Kidney capillary endothelial cell (primary cell): ENCODE data around the gene ADRA2A.

Experiments
- DNase-seq: peaks from one replicate; pipeline ENCODE4 v3.0.0-alpha.2; 2018; ENCODE audit warnings: low spot score

The ADRA2A gene

DNA sequence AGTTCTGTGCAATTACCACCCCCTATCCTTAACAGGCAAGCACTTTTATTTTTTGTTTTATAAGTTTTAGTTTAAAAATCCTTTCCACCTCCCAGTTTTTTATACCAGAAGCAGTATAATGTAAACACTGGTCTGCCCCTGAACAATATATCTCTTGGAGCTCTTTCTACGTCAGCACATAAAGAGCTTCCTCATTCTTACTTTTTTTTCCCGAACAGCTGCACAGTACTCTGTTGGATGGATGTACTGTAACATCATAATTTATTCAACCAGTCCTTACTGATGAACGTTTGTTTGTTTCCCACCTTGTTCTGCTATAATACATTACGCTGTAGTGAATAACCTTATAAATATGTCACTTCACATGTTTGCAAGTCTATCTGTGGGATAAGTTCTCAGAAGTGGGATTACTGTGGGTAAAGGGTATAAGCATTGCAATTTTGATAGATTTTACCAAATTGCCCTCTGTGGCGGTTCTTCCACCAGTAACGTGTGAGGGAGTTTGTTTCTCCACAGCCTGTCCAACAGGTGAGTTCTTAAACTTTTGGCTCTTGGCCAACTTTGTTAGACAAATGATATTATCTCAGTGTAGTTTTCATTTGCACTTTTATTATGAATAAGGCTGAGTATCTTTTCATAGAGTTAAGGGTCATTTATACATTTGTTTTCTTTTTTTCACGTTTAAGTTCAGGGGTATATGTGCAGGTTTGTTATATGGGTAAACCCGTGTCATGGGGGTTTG lies 32.8 kb downstream of the ADRA2A start:
- DNase-seq = no peak

DNA sequence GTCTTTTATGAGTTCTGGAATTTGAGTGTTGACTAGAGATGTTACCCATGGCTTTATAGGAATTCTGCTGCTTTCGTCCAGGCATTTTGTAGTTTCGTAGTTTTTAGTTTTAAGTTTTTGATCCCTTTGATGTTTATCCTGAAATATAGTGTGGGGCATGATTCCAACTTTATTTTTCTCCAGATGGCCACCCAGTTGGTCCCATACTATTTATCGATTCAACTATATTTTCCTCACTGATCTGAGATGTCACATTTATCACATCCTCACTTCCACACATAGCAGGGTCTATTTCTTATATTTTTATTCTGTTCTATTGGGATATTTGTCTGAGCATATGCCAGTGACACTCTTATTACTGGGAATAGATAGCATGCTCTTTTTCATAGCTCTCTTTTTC lies 33.9 kb downstream of the ADRA2A start:
- no peak for DNase-seq

GRCh38 chr10:111112333-111112732 lies 35.5 kb downstream of the ADRA2A start:
- no peak for DNase-seq

DNA sequence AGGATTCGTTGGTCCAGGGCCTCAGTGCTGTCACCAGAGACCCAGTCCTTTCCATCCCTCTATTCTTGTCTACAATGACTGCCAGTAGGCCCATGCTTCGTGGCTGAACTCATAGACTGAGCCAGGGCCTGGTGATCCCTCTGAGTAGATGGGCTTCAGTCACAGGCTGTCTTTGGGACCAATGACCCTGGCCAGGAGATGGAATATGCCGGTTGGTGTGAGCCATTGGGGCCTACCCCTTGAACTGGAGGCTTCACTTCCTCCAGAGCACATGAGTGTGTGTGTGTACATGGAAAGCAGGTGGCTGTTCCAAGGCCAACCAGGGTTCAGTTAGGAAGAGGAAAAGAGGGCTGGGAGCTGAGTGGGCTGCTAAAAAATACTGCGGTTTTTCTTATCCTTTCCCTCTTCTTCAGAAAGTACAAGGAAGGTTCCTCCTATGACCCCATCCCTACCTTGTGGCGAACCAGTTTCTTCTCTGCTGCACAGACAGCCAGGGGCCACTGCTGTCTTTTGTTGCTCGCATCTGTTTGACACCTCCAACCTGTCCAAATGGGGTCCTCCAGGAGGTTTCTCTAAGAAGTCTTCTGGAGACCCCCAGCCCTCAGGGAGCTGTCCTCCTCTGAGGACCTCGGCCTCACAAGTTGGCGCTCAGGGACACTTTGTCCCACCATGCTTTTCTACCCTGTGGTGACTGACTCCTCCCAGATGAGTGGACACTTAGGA lies 36.6 kb downstream of the ADRA2A start:
- DNase-seq = no peak

DNA sequence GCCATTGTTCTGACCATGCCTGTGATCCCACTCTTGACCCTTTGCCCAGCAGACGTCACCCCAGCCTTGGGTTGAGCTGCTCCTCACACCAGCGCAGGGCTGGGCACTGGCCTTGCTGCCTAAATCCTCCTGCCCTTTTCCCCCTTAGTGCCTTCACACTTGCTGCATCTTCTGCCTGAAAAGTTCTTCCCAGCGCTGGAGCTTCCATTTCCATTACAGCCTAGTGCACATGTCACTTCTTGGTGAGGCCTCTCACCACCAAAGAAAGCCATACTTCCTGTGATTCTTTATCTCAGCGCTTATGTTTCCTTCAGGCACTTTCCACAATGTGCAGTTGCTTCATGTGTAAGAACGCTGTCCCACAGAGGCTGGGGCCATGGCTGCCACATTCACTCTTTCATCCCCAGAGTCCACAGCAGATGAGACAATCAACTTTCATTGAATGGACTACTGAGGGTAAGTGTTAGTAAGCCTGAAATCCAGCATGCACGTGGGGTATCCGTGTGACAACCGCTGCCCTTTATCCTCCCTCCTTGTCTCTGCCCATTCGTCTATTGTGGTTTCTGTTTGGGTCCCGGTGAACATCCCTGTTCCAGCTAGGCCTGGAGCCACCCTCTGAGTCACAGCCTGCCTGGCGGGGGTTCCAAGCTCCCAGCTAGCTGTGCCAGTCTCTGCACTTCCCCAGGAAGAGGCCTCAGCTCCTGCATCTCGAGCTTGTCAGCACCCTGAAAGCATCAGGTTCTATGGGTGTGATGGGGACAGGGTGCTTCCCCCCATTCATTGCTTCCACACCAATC lies 37.3 kb downstream of the ADRA2A start:
- no peak for DNase-seq

- DNase-seq = no peak
Measured at GRCh38 chr10:111114758-111115500, 38.1 kb downstream of the ADRA2A start.

GRCh38 chr10:111116211-111116610 lies 39.4 kb downstream of the ADRA2A start:
- DNase-seq = no peak

- DNase-seq = no peak
Measured at GRCh38 chr10:111116762-111117445, 40.1 kb downstream of the ADRA2A start.

GRCh38 chr10:111117528-111118277 lies 40.9 kb downstream of the ADRA2A start:
- no peak for DNase-seq

GRCh38 chr10:111118758-111119157 lies 41.9 kb downstream of the ADRA2A start:
- no peak for DNase-seq

DNA sequence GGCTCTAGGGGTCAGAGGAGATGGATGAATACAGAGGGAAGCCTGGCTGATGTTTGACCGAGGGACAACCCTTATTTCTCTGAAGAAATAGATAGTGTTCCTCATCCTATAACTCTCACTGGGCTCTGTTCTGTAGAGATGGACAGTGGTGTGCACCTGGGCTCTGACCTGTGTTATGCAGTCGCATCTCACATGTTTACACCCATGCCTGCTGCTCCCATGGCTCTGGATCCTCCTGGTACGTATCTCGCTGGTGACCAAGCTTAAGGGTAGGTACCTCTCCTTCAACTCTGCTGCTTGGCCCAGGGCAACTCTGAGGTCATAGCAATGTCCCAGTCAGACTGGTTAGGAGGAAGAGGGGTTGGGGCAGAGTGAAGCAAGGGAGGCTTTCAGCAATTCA lies 42.8 kb downstream of the ADRA2A start:
- DNase-seq = no peak

- DNase-seq = no peak
Measured at GRCh38 chr10:111122127-111122526, 45.3 kb downstream of the ADRA2A start.

DNA sequence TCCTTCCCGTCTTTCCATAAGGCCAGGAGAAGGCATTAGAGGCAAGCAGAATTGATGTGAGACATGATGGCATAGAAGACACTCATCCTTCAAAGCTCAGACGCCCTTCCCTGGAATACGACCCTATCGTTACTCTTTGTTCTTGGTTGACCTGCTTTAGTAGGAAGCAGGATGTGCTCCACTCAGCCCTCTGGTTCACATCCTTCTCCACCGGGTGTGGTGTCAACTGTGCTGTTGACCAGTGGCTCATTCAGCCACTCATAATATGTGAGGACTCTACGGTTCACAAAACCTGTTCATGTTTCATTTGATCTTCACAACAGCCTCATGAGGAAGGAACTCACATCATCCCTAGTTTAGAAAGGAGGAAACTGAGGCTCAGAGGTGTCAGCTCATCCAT lies 47.1 kb downstream of the ADRA2A start:
- no peak for DNase-seq

GRCh38 chr10:111125102-111125501 lies 48.3 kb downstream of the ADRA2A start:
- no peak for DNase-seq

DNA sequence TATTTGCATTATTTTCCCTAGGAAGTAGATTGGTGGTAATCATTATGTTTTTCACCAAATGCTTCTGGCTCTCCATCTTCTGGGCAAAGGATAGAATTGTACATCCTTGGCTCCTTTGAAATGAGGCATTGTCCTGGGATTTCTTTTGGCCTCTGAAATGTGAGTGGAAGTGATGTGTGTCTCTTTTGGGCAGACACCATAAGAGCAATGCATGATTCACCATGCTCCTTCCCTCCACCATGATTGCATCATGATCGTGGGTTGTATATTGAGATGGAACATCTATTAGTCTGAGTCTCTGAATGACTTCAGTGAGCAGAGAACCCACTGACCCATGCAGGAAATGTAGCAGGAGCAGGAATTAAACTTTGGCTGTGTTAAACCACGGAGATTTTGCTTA lies 49.2 kb downstream of the ADRA2A start:
- DNase-seq = no peak

DNA sequence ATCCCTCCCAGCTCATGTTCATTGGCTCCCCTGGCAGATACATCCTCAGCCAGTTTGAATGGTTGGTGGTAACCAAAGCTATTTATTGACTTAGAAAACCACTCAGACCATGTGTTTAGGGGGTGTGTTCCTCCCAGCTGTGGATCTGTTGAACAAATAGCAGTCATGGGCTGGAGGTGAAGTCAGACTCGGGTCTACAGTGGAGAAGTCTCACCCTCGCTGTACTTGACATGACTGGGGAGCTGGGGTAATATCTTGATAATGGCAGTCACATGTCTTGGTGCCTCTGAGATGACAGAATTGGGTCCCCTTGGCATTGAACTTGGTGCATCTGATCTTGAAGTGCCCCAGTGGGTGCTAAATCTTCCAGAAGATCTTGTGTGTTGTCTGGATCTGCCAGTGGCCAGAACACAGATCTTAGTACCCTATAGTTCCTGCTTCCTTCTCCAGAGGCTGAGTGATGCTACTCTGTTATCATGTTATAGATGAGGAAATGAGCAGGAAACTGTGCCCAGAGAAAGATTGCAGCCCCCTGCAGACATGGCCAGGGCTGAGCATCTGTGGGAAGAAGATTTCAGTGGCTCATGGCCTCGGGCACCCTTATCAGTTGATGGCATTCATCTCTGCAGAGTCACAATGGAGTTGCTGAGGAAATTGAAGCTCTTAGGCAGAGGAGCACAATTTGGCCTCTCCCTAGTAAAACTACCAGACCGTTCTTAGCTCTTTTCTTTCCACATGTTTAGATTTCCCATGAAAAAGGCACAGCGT lies 50.4 kb downstream of the ADRA2A start:
- no peak for DNase-seq

DNA sequence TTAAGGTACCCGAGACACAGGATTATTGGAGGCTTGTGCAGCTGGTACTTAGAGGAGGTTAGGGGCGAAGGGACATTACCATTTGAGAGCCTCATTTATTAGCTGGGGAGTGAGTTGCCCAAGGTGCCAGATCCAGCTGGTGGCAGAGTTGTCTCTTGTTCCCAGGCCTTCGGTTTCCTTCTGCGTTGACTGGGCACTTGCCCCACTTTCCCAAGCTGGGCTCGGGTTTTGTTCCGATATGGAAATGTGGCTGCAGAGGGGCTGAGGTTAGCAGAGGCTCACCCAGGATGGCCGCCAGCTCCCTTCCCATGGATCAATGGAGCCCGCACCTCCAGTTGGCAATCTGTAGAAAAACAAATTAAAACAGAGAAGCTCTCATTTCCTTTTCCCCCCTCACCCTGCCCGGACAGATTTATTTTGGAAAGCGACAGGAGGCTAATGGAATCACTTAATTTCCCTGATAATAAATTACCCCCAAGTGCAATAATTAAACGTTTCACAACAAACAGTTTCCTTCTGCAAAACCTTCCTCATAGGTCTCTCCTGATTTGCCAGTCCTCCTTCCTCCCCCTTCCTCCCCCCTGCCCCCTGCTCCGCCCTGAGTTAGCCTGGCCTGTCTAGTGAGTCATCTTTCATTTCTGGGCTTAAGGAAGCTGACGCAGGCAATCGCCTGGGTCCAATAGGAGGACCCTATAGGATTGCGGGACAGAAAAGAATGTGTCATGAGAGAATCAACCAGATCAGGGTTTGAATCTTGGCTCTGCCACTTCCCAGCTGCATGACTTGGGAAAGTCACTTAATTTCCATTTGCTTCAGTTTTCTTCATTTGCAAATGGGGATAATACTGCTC lies 51.7 kb downstream of the ADRA2A start:
- DNase-seq = peak; percentile 44

DNA sequence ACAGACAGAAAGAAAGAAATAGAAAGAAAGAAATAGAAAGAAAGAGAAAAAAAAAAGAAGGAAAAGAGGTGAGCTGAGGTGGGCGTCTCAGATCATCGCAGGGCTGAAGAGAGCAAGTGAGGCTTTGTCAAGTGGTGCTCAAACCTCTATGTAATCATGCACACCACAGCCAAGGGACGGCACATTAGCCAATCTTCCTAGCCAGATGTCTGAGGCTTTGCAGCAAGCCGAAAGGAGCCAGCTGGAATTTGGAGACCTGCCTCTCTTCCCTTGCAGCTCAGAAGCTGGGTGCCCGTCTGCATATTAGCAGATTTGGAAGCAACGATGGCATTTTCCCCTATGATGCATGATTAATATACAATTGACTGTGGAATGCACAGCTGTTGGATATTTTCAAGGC lies 52.5 kb downstream of the ADRA2A start:
- DNase-seq = no peak

- no peak for DNase-seq
Measured at GRCh38 chr10:111130471-111130870, 53.6 kb downstream of the ADRA2A start.
